ENCODE results near the gene THSD7B. TPM values are rescaled to one million over a fixed set of nuclear protein-coding genes. Genes with fewer than 3 reads are reported as not detected.

Gene THSD7B
- total RNA-seq, 1 donor from 2014 or later: not detected

GRCh38 chr2:136828162-136828561 is 62.8 kb downstream of the THSD7B start:
- Mint-ChIP-seq H3K4me1 (no peaks in the 10 kb centered on the region), H3K9me3 (no peaks in the 10 kb centered on the region), H3K27me3 (no peaks in the 10 kb centered on the region), H3K27ac (no peak overlapping the region), H3K4me3 (no peak overlapping the region), H3K36me3 (ENCODE audit: low read depth) (no peaks in the 10 kb centered on the region)
- ATAC-seq (ENCODE audit: low read depth): no peak
- DNase-seq: no peak
- TF ChIP-seq, protein P1, sequence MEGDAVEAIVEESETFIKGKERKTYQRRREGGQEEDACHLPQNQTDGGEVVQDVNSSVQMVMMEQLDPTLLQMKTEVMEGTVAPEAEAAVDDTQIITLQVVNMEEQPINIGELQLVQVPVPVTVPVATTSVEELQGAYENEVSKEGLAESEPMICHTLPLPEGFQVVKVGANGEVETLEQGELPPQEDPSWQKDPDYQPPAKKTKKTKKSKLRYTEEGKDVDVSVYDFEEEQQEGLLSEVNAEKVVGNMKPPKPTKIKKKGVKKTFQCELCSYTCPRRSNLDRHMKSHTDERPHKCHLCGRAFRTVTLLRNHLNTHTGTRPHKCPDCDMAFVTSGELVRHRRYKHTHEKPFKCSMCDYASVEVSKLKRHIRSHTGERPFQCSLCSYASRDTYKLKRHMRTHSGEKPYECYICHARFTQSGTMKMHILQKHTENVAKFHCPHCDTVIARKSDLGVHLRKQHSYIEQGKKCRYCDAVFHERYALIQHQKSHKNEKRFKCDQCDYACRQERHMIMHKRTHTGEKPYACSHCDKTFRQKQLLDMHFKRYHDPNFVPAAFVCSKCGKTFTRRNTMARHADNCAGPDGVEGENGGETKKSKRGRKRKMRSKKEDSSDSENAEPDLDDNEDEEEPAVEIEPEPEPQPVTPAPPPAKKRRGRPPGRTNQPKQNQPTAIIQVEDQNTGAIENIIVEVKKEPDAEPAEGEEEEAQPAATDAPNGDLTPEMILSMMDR (IDR thresholded peaks at IDR 0.05): no peak
- POLR2A ChIA-PET: no interaction called here
- intact Hi-C loops (cut with micrococcal nuclease): no loop called here
- CTCF ChIA-PET: no interaction called here

- H3K27me3 Mint-ChIP-seq: no peaks in the 10 kb centered on the region
- no peak overlapping the region for H3K27ac Mint-ChIP-seq
- intact Hi-C loops (cut with micrococcal nuclease): no loop called here
- ChIA-PET POLR2A (no interaction called here), CTCF (no interaction called here)
- H3K4me3 Mint-ChIP-seq: no peak overlapping the region
- no peaks in the 10 kb centered on the region for H3K4me1 Mint-ChIP-seq
- H3K9me3 Mint-ChIP-seq: no peaks in the 10 kb centered on the region
- TF ChIP-seq, protein P1 (IDR thresholded peaks at IDR 0.05): no peak
- H3K36me3 Mint-ChIP-seq (ENCODE audit: low read depth): no peaks in the 10 kb centered on the region
- no peak for ATAC-seq (ENCODE audit: low read depth)
- DNase-seq: no peak
Observed at GRCh38 chr2:136828774-136829173, 63.4 kb downstream of the THSD7B start.

- Mint-ChIP-seq H3K27ac (no peak overlapping the region), H3K36me3 (ENCODE audit: low read depth) (no peaks in the 10 kb centered on the region), H3K4me1 (no peaks in the 10 kb centered on the region), H3K27me3 (no peaks in the 10 kb centered on the region), H3K9me3 (no peaks in the 10 kb centered on the region), H3K4me3 (no peak overlapping the region)
- TF ChIP-seq, protein P1 (IDR thresholded peaks at IDR 0.05): no peak
- DNase-seq (no peak), ATAC-seq (ENCODE audit: low read depth) (no peak)
- ChIA-PET POLR2A (no interaction called here), CTCF (interaction anchor here (0.5 kb wide), 1 partner anchor 318 kb away, joined by 5 read pairs; no protein-coding TSS in a partner anchor)
- intact Hi-C loops (cut with micrococcal nuclease): no loop called here
Observed at GRCh38 chr2:136844546-136844945, 79.2 kb downstream of the THSD7B start.

GRCh38 chr2:136858656-136859055 is 93.3 kb downstream of the THSD7B start:
- DNase-seq (no peak), ATAC-seq (ENCODE audit: low read depth) (no peak)
- Mint-ChIP-seq H3K27me3 (peaks cover 2% of the 10 kb centered on the region), H3K4me3 (no peak overlapping the region), H3K4me1 (no peaks in the 10 kb centered on the region), H3K27ac (no peak overlapping the region), H3K9me3 (no peaks in the 10 kb centered on the region), H3K36me3 (ENCODE audit: low read depth) (no peaks in the 10 kb centered on the region)
- CTCF ChIA-PET: no interaction called here
- TF ChIP-seq, protein P1 (IDR thresholded peaks at IDR 0.05): no peak
- intact Hi-C loops (cut with micrococcal nuclease): no loop called here
- POLR2A ChIA-PET: no interaction called here

DNA sequence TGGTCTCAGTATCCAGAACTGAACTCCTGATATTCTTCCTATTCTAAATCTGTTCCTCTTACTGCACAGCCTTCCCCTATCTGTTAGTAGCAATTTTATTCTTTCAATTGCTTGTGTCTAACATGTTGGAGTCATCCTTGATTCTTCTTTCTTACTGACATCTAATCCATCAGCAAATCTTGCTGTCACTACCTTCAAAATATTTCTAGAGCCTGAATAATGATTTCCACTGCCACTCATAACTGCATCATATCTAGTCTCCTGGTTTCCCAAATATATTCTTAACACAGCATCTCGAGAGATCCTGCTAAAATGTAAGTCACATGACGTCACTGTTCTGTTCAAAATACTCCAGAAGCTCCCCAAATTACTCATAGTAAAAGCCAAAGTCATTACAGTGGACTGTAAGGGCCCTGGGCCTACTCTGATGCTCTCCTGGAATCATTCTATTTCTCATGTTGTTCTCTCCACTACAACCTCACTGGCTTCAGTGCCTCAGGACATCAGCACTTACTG is 95.2 kb downstream of the THSD7B start:
- CTCF ChIA-PET: no interaction called here
- no peaks in the 10 kb centered on the region for H3K36me3 Mint-ChIP-seq (ENCODE audit: low read depth)

More for the DNA sequence above, 95.2 kb downstream of the THSD7B start:
- DNase-seq: no peak
- POLR2A ChIA-PET: no interaction called here
- H3K27ac Mint-ChIP-seq: no peak overlapping the region
- ATAC-seq (ENCODE audit: low read depth): no peak
- intact Hi-C loops (cut with micrococcal nuclease): no loop called here
- no peaks in the 10 kb centered on the region for H3K4me1 Mint-ChIP-seq
- H3K9me3 Mint-ChIP-seq: no peaks in the 10 kb centered on the region
- H3K4me3 Mint-ChIP-seq: no peak overlapping the region
- TF ChIP-seq, protein P1 (IDR thresholded peaks at IDR 0.05): no peak
- peaks cover 2% of the 10 kb centered on the region for H3K27me3 Mint-ChIP-seq
